NCI-H2171 (cell line): ENCODE data around the gene GIMAP4.
"Not testable (repeated sequence)": the region's sequence is repeated elsewhere in the genome, so short reads cannot be mapped to it uniquely, and the experiment has no call there.

ENCODE experiments used
- DNase-seq: peaks from one replicate; lab custom pipeline; 2025; lab: John Stamatoyannopoulos, UW

Gene GIMAP4

DNA sequence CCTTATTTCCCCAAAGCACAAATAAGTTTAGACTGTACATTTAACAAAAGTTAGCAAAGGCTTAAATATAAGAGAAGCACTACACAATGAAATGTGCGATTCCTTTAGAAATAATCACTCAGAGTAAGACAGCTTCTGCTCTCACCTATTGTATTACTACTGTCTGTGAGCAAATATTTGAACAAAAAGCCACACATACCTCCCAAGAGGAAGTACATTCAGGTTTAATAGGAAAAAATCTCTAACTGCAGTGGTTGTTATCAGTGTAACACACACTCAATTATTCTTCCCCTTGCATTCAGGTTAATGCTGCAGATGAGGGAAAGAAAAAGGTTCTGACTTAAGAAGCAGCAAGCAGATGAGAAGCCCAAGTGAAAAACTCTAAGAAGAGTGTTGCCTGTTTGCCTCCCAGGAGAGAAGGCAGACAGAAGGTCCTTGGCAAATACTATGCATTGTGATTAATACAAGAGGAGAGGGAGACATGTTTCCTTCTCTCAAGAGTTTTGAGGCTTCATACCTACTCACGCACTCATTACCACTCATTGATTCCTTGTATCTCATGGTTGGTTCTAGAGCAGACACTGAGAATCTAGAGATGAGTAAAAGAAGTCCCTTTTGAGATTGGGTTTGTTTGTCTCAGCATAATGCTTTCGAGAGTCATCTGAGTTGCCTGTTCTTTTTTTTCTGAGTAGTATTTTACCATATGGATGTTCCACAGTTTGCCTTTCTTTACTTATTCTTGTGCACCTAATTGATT, 13.6 kb downstream of the GIMAP4 start:
- no peak for DNase-seq

DNA sequence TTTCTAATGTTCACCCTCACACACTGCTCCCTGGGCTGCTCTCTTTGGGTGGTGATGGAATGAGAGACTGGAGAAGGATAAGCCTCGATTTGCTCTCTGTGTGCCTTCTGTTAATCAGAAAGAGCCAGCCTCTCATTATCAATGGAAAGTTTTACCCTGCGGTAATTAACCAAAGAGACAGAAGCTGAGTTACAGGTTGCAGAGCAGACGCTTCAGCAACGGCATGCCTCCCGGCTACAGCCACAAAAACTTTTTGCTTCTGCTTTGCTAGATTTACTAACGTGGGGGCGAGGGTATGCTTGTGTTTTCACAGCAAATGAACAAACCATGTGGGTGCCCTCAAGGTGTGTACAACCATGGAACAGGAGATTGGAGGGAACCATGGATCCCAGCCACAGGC, 18.0 kb downstream of the GIMAP4 start:
- no peak for DNase-seq

DNA sequence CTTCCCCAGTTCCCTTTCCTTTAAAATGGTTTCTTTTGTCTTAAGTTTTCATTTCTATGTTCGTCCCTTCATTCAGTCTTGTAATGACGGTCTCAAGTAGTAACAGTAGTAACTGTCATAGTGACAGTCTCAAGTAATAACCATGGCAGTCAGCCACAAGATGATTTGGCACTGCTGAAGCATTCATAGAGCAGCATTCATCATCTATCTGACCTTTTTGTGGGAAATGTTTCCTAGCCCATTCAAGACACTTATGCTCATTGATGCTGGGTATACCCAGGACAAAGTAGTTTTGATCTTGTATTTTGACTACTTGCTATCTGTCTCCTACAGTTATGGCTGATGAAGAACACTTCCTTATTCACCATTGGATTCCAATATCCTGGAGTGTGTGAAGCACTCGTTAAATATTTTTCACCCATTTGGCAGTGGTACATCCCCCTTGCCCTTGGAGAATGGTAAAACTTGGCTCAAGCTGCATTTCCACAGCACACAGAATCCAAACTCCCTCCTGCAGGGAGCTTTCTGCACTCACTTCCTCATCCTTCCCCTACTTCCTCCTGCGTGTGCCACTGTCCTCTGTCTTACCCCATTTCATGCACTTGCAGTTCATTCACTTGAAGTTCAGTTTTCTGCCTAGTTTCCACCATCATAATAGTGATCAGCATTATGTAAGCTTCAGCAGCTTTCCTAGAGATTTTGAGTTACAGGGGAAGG, 19.0 kb downstream of the GIMAP4 start:
- no peak for DNase-seq

DNA sequence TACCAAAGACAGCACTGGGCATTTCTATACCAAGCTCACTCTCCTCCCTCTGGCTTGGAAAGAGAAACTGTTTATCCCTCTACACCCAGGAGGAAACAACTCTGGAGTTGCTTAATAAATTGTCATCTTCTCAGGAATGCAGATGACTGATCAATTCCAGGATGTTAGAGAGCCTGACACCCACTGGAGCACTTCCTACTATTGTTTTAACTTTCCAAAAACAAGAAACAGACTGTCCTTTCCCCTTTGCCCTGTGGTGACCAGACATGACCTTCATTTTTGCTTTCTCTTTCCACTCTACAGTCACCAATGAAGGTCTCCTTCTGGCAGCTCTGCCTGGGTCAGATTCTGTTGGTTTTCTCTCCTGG, 19.6 kb downstream of the GIMAP4 start:
- DNase-seq = no peak

DNA sequence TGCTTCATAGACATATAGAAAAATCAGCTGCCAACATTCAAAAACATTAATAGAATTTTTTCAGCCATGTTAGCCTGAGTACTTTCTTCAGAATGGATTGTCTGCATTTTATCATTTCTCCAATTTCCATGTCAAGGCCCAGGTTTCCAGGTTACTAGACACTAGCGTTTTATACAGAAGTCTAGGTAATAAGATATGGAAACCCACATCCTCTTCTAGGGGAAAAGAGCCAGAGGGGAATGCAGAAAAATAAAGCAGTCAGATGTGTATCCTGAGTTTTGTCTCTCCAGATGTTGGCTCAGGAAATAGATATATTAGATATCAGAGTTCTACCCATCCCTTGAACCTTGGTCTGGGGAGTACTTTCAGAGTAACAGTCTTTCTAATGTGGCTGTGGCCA, 20.4 kb downstream of the GIMAP4 start:
- DNase-seq = no peak

DNA sequence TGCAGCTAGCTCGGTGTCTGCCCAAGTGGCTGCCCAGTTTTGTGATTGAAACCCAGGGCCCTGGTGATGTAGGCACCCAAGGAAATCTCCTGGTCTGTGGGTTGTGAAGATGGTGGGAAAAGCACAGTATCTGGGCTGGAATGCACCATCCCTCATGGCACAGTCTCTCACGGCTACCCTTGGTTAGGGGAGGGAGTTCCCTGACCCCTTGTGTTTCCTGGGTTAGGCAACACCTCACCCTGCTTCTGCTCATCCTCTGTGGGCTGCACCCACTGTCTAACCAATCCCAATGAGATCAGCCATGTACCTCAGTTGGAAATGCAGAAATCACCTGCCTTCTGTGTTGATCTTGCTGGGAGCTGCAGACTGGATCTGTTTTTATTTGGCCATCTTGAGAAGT, 27.6 kb downstream of the GIMAP4 start:
- no peak for DNase-seq

DNA sequence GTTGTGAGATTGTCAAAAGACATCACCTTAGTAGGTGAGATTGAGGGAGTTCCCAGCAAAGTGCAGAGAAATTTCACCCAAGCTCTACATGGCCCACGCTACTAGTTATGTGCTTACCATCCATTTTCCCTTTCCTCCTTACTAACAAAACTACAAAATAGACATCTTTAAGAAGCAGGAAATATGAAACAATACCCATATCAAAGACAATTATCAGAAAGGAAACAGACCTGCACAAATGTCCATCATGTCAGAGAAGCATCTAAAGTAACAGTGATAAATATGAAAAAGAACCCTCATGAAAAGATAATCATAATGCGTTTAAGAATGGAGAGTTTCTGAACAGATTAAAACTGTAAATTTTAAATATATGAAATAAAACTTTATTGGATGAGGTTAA, 28.2 kb downstream of the GIMAP4 start:
- DNase-seq = no peak

DNA sequence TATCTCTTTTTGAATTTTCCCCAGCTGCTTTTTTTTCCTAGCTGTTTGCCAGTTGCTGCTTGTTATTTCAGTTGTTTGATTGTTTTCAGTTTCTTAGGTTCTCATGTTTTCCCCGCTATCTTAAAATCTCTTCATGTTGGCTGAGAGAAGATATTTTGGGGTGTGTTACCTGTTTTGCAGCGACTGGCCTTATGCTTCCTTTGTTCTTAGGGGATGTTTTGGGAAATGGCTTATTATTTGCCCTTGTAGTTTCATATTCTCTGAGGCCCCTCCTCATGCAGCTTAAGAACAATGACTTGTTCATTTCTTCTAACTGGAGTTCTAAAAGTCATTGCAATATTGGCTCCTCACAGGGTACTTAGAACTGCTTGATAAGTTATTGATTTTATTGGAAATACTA, 36.4 kb downstream of the GIMAP4 start:
- DNase-seq = not testable (repeated sequence)

DNA sequence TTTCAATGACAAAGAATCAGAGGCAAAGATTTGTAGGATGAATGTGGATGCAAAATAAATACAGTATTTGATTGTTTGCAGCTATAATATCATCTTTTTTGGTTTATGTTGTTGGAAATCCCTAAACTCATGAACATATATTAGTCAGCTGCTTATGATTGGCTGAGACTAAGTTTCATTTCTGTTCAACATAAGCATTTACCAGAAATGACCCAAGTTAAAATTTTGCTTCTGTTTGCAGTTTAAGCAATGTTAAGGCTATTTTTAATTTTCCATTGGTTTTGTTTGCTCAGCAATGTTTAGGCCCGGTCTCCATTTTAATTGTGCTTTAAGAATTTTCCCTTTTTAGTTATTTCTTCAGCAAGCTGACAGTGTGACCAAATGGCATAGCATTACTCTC, 43.0 kb downstream of the GIMAP4 start:
- no peak for DNase-seq

DNA sequence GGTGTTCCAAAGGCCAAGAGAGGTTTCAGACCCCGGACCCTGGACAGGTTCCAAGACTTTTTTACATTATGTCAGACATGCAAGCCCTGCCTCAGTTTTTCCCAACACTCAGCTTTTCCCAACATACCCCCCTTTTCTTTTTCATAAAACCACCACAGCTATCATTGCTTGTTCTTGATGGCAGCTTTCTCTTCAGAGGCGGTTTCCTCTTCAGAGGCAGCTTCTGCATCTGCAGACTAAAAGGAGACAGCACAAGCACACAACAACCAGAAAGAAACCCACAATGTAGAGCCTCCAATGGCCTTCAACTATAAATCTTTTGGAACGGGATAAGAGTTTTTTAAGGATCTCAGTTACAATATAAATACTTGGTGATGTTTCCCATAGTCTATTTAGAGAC, 45.7 kb downstream of the GIMAP4 start:
- DNase-seq = no peak

DNA sequence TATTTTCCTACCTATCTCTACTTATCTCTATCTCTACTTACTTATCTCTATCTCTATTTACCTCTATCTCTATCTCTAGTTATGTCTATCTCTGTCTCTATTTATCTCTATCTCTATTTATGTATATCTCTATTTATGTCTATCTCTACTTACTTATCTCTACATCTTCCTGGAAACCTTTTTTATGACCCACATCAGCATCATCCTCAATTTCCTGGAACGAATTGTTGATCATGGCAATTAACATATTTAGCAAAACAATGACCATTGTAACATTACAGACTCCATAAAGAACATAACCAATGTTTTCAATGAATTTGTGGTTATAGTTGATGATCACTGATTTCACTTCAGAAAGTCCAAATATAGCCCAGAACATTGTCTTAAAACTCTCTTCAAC, 46.7 kb downstream of the GIMAP4 start:
- no peak for DNase-seq

DNA sequence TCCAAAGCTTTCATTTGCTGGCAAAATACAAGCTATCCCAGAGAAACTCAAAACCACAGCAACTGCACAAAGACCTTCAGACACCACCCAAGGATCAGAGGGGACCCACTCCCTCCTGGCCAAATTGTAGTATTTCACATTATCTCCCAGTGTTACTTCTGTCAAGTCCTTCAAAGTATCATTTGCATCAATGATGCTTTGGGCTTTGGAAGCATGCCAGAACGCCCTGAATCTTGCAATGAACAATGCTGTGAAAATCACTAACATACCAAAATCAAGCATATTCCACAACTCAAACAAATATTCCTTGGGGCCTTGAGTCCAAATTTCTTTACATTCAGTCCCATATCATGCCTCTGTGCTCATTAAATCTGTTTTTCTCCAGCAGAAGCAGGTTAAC, 47.2 kb downstream of the GIMAP4 start:
- not testable (repeated sequence) for DNase-seq

DNA sequence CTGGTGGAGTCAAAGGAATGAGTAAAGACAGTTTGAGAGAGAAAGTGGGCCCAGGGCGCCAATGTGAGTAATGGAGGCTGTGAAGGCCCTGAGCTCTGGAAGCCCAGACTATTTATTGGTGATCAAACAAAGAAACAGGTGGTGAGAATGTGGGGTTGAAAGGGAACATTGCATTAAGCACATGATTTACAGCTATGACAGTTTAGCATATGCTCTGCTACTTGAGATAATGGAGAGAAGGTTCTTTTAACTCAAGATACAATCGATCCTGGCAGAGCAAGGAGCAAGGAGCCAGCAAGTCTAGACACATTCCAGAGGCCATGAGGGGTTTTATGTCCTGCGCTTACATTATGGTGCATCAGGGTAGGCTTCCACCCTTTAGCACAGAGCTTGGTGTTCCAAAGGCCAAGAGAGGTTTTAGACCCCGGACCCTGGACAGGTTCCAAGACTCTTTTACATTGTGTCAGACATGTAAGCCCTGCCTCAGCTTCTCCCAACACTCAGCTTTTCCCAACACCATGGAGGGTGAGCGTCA, 48.1 kb downstream of the GIMAP4 start:
- not testable (repeated sequence) for DNase-seq

DNA sequence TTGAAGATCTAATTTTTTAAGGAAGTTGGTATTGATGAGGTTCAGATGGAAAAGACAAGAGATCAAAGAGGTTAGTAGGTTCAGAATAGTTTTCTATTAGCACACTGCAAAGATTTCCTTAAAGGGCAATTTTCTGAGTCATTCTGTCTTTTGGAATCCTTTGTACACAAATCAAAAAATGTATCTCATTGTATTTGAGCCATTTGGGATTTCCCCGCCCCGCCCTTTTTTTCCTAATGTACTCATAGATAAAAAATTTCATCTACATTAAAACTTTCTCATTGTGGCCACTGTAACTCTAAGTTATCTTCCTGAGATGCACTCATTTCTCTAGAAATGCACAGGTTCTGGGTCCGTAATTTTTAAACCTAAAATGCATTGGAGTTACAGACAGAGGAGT, 52.9 kb downstream of the GIMAP4 start:
- no peak for DNase-seq

DNA sequence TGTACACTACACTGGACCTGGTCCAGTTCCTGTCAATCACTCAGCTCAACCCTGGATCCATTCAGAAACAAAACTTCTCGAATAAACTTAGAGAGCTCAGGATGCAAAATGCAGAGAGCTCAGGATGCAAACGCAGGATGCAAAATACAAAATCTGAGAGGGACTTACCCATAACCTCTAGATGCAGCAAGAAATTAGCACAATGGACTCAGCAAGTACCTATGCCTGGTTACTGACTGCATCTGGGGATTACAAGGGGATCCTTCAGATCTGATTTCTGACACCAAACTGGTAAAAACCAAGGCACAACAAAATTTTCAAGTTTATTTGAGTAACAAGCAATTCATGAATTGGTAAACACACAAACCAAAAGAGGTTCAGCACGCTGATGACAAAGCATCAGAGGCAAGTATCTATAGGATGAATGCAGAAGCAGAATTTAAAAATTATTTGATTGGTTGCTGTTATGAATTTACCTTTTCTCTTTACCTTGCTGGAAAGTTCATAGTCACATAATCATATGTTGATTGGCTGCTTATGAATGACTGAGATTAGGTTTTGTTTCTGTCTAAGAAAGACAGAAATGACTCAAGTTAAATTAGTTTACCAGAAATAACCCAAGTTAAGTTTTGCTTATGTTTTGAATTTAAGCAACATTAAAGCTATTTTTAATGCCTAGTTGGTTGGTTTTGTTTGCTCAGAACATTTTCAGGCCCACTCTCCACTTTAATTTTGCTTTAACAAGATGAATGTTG, 53.6 kb downstream of the GIMAP4 start:
- DNase-seq = no peak

DNA sequence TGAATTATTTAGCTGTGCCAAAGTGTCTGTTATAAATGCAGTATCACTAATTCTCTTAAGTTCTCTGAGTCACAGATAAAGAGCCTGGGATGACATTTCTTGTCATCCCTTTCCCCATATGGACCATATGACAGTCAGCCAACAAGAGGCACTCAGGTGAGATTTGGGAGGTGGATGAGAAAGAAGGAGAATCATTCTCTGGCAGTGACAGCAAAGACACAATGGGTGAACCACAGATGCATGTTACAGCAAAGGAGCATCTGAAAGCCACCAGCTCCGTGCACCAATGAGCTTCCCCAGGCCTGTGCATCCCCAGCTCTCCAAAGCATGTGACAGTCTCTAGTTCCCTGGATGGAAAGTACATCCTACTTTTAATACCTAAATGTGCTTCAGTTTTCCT, 54.2 kb downstream of the GIMAP4 start:
- no peak for DNase-seq
